ENCODE measurements around the gene OR14A2. TPM values are rescaled to one million over a fixed set of nuclear protein-coding genes. Genes with fewer than 3 reads are reported as not detected.

Gene OR14A2
- total RNA-seq, 1 donor from 2014 or later: not detected

Other genes with a start within 250 kb of the OR14A2 start
- not detected for gene OR2C3, start 211.7 kb downstream of the OR14A2 start, total RNA-seq
- gene GCSAML, start 199.0 kb downstream of the OR14A2 start, total RNA-seq: not detected
- gene OR2G2, start 159.8 kb downstream of the OR14A2 start, total RNA-seq: not detected
- gene OR2G3, start 142.6 kb downstream of the OR14A2 start, total RNA-seq: not detected
- not detected for gene OR13G1, start 68.4 kb downstream of the OR14A2 start, total RNA-seq
- not detected for gene OR6F1, start 31.5 kb downstream of the OR14A2 start, total RNA-seq
- not detected for gene OR14K1, start 9.5 kb downstream of the OR14A2 start, total RNA-seq
- not detected for gene OR1C1, start 12.4 kb upstream of the OR14A2 start, total RNA-seq
- not detected for gene OR14A16, start 76.0 kb upstream of the OR14A2 start, total RNA-seq
- not detected for gene OR11L1, start 93.8 kb upstream of the OR14A2 start, total RNA-seq
- gene TRIM58, start 109.0 kb upstream of the OR14A2 start, total RNA-seq: 0.20 TPM
- gene OR2W3, start 147.4 kb upstream of the OR14A2 start, total RNA-seq: not detected
- gene OR2T8, start 172.1 kb upstream of the OR14A2 start, total RNA-seq: not detected
- not detected for gene OR2AJ1, start 176.7 kb upstream of the OR14A2 start, total RNA-seq
- not detected for gene OR2L8, start 200.7 kb upstream of the OR14A2 start, total RNA-seq
- gene OR2AK2, start 217.1 kb upstream of the OR14A2 start, total RNA-seq: not detected

Data from esophagus mucosa (tissue), 1 donor.